ENCODE data around the gene INF2. TPM values are rescaled to one million over a fixed set of nuclear protein-coding genes. Genes with fewer than 3 reads are reported as not detected.

The INF2 gene
- total RNA-seq, 2 experiments from 2014 or later, result 61.5 to 65.0 TPM

GRCh38 chr14:104734991-104735779 is 45.8 kb downstream of the INF2 start:
- Mint-ChIP-seq H3K9me3 (no peaks in the 10 kb centered on the region), H3K36me3 (ENCODE audit: low read depth) (no peaks in the 10 kb centered on the region), H3K27ac (no peak overlapping the region), H3K27me3 (no peaks in the 10 kb centered on the region), H3K4me3 (no peak overlapping the region), H3K4me1 (ENCODE audit: low read depth) (no peaks in the 10 kb centered on the region)
- ATAC-seq (no peak), DNase-seq (no peak)
- CTCF ChIA-PET, result interaction anchor here (1.8 kb wide), 1 partner anchor 19 kb away, joined by 5 read pairs; no protein-coding TSS in a partner anchor
- POLR2A ChIA-PET, result interaction anchor here (0.5 kb wide), 1 partner anchor 13 kb away, joined by 3 read pairs; no protein-coding TSS in a partner anchor
- no peak for TF ChIP-seq CTCF (IDR thresholded peaks at IDR 0.05)
- intact Hi-C loops (cut with micrococcal nuclease), result no loop called here

- Mint-ChIP-seq H3K27ac (no peak overlapping the region), H3K4me1 (ENCODE audit: low read depth) (no peaks in the 10 kb centered on the region), H3K9me3 (no peaks in the 10 kb centered on the region), H3K36me3 (ENCODE audit: low read depth) (no peaks in the 10 kb centered on the region), H3K4me3 (no peak overlapping the region), H3K27me3 (no peaks in the 10 kb centered on the region)
- ATAC-seq (no peak), DNase-seq (no peak)
- no peak for TF ChIP-seq CTCF (IDR thresholded peaks at IDR 0.05)
- ChIA-PET POLR2A (interaction anchor here (0.5 kb wide), 1 partner anchor 14 kb away, joined by 3 read pairs; no protein-coding TSS in a partner anchor), CTCF (interaction anchor here (1.8 to 2.0 kb wide), 2 partner anchors 12 to 18 kb away, joined by 5 to 9 read pairs; partner anchors contain the start of gene ADSS1)
- intact Hi-C loops (cut with micrococcal nuclease), result no loop called here
These were observed 46.6 kb downstream of the INF2 start for GRCh38 chr14:104735830-104736642.

- Mint-ChIP-seq H3K27ac (no peak overlapping the region), H3K4me3 (no peak overlapping the region), H3K9me3 (no peaks in the 10 kb centered on the region), H3K27me3 (no peaks in the 10 kb centered on the region), H3K4me1 (ENCODE audit: low read depth) (no peaks in the 10 kb centered on the region), H3K36me3 (ENCODE audit: low read depth) (no peaks in the 10 kb centered on the region)
- ChIA-PET POLR2A (interaction anchor here (1.2 kb wide), 2 partner anchors 14 to 43 kb away, joined by 3 read pairs; partner anchors contain the start of gene SIVA1), CTCF (interaction anchor here (1.1 to 2.0 kb wide), 3 partner anchors 14 to 30 kb away, joined by 3 to 9 read pairs (median 3); partner anchors contain the start of gene ADSS1)
- ATAC-seq (no peak), DNase-seq (no peak)
- no peak for TF ChIP-seq CTCF (IDR thresholded peaks at IDR 0.05)
- intact Hi-C loops (cut with micrococcal nuclease), result no loop called here
These were observed 49.1 kb downstream of the INF2 start for GRCh38 chr14:104738375-104739019.

- POLR2A ChIA-PET, result interaction anchor here (1.2 kb wide), 2 partner anchors 14 to 44 kb away, joined by 3 read pairs; partner anchors contain the start of gene SIVA1
- Mint-ChIP-seq H3K36me3 (ENCODE audit: low read depth) (no peaks in the 10 kb centered on the region), H3K4me1 (ENCODE audit: low read depth) (no peaks in the 10 kb centered on the region), H3K4me3 (no peak overlapping the region), H3K27ac (no peak overlapping the region), H3K9me3 (no peaks in the 10 kb centered on the region), H3K27me3 (no peaks in the 10 kb centered on the region)
- intact Hi-C loops (cut with micrococcal nuclease), result no loop called here
- DNase-seq, result no peak
- CTCF ChIA-PET, result interaction anchor here (1.0 to 1.2 kb wide), 2 partner anchors 30 to 73 kb away, joined by 3 read pairs; no protein-coding TSS in a partner anchor
- TF ChIP-seq CTCF (IDR thresholded peaks at IDR 0.05), result no peak
- no peak for ATAC-seq
These were observed 49.6 kb downstream of the INF2 start for GRCh38 chr14:104739026-104739425.
